GM19240 (cell line): Measurements from ENCODE around the gene SSTR4.
"Not testable (repeated sequence)": the region's sequence is repeated elsewhere in the genome, so short reads cannot be mapped to it uniquely, and the experiment has no call there.

Source experiments
- DNase-seq: peaks from one replicate; pipeline ENCODE4 v3.0.0; 2011; ENCODE audit warnings: low spot score; ENCODE audit not compliant: insufficient read length

SSTR4 gene

GRCh38 chr20:23018432-23018831 lies 16.7 kb upstream of the SSTR4 start:
- DNase-seq: no peak

GRCh38 chr20:23018941-23019340 lies 16.2 kb upstream of the SSTR4 start:
- DNase-seq: no peak

DNA sequence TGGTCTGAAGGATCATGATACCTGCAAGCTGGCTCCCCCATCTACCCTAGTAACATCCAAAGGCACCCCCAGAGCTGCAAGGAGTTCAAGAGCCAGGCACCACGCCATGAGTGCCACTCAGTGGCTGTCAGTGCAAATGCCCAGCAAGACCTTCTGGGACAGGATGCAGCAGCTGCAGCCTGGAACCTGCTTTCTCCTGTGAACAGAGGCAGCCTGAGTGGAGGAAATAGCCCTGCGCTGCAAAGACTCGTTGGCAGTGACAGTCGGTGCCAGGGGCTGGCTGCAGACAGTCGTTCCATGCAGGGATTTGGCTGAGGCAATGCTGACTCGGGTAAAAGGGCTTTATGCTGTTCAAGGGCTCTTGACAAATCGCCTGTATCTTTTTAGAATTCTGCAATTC lies 15.7 kb upstream of the SSTR4 start:
- no peak for DNase-seq

GRCh38 chr20:23020230-23021018 lies 14.7 kb upstream of the SSTR4 start:
- no peak for DNase-seq

DNA sequence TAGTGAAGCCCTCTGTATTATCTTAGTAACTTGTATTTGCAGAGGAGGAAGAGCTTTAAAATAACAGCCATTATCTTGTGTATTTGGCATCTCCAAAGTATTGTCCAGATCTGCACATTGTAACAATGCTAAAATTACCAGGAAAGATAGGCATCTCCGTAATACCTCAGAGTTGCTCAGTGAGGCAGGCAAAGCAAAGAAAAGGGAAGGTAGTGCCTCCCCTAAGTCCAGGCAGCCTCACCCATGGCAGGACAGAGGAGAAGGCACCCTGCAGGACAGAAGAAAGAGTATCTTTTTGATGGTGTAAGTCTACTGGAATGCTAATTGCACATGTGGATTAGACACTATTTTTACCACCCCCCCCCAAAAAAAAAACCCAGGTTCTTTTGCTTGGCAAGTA lies 13.6 kb upstream of the SSTR4 start:
- DNase-seq: no peak

- DNase-seq: no peak
Observed at GRCh38 chr20:23021951-23022350, 13.2 kb upstream of the SSTR4 start.

GRCh38 chr20:23022849-23023248 lies 12.3 kb upstream of the SSTR4 start:
- no peak for DNase-seq

GRCh38 chr20:23023621-23024177 lies 11.4 kb upstream of the SSTR4 start:
- DNase-seq: no peak

- DNase-seq: no peak
Observed at GRCh38 chr20:23024701-23025100, 10.4 kb upstream of the SSTR4 start.

DNA sequence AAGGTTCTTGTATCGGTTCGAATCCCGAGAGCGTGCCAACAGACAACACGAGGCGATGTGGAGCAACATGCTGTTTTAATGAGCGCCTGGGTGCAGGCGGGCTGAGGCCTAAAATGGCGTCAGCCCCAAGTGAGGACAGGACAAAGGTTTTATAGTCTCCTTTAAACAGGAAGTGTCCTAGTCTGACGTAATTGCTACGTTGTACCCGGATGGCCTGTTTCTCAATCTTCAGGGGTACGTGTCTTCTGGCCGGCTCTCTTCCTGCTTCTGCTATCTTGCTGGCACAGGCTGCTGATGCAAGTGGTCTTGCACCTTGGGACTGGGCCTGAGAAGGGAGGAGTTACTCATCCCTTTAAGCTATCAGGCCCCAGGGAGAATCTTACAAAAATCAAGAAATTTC lies 9.6 kb upstream of the SSTR4 start:
- DNase-seq: not testable (repeated sequence)

- no peak for DNase-seq
Observed at GRCh38 chr20:23027721-23028120, 7.4 kb upstream of the SSTR4 start.

GRCh38 chr20:23028392-23028791 lies 6.7 kb upstream of the SSTR4 start:
- DNase-seq: no peak

DNA sequence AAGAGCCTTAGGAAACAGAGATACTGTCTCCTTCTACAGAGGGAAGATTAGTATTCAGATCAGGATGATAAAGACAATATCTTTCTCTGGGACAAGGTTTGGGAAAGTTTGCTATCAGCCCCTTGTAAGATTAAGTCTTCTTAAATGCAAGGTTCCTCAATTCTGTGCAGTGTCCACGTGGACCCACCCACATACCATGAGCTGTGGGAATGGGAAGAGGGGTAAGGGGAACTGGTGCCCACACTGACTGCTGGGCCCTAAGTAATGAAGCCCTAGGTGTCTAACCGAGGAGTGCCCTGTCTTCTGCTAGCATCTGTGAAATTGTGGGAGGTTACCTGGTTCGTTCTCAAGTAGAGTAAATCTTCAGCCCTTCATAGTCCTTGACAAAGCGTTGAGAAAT lies 5.8 kb upstream of the SSTR4 start:
- no peak for DNase-seq

DNA sequence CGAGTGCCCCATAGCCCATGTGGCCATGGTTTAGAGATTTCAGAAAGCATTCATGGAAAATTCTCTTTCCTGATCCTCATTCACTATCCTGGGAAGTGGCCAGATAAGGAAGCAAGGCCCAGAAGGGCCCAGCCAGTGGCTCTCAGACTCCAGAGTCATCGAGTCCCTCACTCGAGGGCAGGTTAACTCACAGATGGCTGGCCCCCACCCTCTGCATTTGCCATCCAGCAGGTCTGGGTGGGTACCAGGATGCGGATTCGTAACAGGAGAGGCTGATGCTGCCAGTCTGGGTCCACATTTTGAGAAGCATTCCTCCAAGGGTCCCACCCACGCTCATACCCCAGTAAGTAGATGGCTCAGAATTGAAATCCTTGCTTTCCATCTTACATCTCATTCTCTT lies 3.8 kb upstream of the SSTR4 start:
- DNase-seq: no peak

- no peak for DNase-seq
Observed at GRCh38 chr20:23032056-23032749, 2.9 kb upstream of the SSTR4 start.

DNA sequence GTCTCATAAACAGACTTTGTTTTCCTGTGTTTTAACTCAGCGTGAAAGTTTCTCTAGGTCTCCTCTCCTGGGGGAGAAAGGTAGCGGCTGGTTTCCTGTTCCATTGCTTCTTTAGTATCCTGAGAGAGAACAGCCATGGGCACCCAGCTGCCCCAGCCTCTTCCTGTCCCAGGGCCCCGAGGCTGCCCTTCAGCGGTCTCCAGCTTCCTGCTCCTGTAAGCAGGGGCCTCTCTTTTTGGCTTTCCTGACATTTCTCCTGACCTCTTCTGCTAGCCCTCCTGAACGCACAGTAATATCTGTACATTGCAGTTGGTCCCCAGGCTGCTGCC lies 2.4 kb upstream of the SSTR4 start:
- DNase-seq: no peak

GRCh38 chr20:23033918-23034317 lies 1.2 kb upstream of the SSTR4 start:
- DNase-seq: no peak

DNA sequence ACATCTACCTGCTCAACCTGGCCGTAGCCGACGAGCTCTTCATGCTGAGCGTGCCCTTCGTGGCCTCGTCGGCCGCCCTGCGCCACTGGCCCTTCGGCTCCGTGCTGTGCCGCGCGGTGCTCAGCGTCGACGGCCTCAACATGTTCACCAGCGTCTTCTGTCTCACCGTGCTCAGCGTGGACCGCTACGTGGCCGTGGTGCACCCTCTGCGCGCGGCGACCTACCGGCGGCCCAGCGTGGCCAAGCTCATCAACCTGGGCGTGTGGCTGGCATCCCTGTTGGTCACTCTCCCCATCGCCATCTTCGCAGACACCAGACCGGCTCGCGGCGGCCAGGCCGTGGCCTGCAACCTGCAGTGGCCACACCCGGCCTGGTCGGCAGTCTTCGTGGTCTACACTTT lies 619 bp downstream of the SSTR4 start:
- no peak for DNase-seq

GRCh38 chr20:23036371-23036770 lies 1.3 kb downstream of the SSTR4 start:
- DNase-seq: no peak

DNA sequence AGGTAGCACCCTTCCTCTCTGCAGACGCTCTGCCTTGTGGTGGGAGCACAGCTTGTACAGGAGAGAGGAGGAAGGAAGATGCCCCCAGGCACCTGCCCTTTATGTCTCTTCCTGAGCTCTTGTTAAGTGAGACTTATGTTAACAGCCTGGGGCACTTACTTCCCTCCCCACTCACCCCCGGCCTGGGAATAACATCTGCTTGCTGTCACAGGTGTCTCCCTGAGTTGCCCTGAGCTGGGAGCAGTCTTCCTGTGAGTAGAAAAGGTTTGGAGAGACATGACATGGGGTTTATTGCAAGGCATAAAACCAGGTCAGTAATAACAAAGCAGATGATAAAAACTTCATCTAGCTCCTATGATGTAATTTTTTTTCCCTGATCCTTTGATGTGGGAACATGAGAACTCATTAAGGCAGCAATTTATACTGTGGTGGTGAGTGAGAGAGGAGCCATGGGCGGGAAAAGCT lies 1.9 kb downstream of the SSTR4 start:
- no peak for DNase-seq

GRCh38 chr20:23039136-23039875 lies 4.2 kb downstream of the SSTR4 start:
- DNase-seq: no peak

DNA sequence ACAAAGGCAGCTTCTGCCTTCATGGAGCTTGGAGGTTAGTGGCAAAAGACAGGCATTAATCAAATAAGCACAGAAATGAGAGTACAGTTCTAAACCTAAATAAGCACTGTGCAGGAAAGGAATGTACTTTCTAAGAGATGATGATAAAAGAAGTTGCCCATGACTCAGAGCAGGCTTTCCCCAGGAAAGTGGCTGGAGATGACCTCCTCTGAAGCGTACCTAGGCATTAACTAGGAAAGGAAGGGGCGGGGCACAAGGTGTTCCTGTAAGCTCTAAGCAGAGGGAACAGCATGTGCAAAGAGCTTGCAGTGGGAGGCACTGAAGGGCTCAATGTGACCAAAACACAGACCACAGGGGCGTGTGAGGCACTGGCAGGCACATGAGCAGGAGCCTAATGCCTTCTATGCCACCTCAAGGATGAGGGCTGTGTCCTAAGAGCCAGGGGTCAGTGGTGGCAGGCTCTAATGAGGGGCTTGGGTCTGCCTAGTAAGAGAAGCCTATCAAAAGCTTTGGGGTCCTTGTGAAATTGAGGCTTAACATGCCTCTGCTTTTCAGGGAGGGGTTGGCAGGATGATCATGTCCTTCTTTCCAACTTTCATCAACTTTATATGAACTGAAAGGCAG lies 4.9 kb downstream of the SSTR4 start:
- no peak for DNase-seq
